Head of caudate nucleus (tissue), 42 donors: ENCODE data around the gene TMPRSS15.
A peak's percentile ranks its signal among the peaks of the same experiment; 100 is the strongest.
"Not testable (repeated sequence)": the region's sequence is repeated elsewhere in the genome, so short reads cannot be mapped to it uniquely, and the experiment has no call there.

ENCODE experiments used
- DNase-seq, 42 donors: peaks; one replicate each; pipeline versions ENCODE4 v3.0.0 to v3.0.0-alpha.2; 2020 to 2021; ENCODE audit warnings: mixed read lengths in 7 of 42
- intact Hi-C: fragments of 100-400 bp; cut with DNase I; formaldehyde crosslinking; loops from one replicate; pipeline ENCODE4 v1.15.0; 2022

The TMPRSS15 gene

DNA sequence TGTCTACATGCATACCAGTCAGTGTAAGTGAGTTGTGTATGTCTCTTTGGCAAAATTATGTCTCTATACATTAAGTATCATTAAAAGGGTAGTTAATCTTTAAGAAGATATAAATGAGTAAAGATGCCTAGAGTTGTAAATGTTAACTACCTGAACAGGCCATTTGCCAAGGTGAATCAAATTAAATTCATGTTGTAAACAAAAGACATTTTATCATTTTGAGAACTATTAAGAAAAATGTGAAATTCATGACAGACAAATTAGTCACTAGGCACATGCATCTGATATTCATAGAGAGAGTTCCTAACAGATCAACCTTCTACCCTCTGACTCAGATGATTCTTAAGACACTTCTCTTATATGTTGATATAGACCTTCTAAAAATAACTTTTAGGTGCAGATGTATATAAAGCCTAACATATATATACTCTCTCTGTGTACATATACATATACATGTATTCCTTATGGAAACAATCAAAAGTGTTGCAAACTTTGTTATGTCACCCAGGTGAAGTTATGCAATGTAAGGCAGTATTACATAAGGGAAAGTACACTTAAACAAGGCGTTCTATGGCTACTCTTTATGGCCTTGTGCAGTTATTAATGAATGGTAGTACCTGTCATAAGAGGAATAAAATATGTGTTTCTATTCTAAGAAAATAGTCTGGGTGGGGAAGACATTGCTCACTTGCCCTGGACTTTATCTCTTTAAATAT is at the start of gene TMPRSS15:
TMPRSS15 (minus strand) TSS at position 51 of the 716 bp plus-strand sequence. CDS start 163 bp downstream, outside the sequence.
- intact Hi-C loops: no loop called here
- DNase-seq: no peak

DNA sequence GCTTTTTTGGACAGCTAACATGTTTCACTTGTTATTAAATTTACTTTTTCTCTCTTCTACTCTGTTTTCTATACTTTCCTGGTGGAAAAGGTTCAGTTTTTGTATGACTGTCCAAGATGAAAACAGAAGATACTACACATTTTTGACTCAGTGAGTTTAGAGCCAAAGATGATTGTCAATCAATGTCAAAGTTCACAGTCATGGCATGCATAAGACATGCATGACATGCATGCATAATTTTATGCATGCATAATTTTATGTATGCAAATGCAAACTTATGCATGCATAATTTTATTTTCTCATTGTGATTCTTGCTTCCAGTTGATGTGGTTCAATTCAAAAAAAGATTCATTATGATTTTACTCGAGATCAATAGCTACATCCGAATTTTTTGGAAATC is 48.1 kb upstream of the TMPRSS15 start:
- no peak for DNase-seq
- intact Hi-C loops: no loop called here

DNA sequence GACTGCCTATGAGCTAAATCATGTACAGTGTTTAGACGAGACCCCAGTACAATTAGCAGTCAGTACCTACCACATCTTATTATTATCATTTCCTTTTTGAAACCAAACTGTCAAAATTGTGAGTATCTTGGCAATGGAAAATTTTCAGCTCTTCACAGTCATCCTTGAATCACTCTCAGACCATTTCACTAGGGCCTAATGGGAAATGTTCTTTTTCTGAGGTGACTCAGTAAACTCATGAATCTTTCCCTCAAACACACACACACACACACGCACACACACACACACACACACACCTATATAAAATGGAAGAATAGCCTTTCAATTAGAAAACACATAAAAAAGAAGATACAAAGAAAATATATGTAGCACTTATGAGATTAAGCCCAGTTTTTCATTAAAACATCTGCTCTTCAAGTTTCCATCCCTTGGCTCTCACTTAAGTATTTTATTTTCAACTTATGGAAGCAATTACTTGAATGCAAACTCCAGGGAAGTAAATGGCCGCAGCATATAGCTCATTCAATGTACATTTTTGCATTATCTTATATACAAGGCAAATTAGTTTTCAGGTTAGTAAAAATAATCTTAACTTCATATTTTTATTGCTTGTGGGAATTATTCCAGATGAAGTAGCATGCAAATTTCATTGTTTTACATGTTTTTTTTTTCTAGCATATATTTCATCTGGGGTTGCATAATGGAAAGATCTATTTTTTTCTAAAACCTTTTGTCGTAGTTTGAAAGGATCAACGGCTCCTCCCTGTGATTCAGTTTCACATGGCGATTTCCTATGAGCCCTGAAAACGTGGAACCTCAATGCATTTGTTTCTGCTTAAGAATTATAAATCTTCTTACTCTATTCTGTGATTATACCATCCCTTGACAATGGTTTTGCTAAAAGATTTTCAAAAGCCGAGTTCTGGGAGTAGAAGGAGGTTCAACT is 46.3 kb upstream of the TMPRSS15 start:
- intact Hi-C loops: no loop called here
- DNase-seq: no peak

DNA sequence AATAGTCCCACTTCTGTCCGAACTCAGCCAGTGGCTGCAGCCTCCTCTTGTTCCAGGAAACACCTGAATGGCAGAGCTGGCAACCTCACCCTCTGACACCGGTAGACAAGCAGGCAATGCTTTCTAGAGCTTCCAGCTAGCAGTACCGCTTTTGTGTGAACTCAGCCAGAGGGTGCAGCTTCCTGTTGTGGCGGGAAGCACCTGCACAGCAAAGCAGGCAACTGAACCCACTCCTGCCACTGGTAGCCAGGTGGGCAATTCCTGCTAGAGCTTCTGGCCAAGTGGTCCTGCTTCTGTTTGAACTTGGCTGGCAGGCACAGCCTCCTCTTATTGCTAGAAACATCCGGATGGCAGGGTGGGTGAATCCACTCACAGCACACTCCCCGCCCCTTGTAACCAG is 40.1 kb upstream of the TMPRSS15 start:
- intact Hi-C loops: no loop called here
- no peak for DNase-seq

DNA sequence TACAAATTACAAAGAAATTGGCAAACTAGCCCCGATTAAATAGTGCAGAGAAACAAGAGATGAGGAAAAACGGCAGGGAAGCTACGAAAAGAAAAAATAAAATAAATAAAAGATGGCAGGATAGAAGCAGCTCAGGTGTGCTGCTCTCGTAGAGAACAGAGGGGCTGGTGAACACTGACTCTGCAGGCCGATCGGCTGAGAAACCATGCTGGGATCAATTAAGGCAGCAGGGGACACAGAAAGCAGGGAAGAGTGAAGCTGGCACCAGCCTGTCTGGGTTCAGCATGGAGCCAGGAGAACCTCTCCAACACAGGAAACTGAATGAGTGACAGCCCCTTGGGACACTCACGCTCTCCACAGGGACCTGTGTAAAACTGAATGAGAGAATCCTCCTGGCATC is 39.5 kb upstream of the TMPRSS15 start:
- intact Hi-C loops: no loop called here
- DNase-seq: no peak

DNA sequence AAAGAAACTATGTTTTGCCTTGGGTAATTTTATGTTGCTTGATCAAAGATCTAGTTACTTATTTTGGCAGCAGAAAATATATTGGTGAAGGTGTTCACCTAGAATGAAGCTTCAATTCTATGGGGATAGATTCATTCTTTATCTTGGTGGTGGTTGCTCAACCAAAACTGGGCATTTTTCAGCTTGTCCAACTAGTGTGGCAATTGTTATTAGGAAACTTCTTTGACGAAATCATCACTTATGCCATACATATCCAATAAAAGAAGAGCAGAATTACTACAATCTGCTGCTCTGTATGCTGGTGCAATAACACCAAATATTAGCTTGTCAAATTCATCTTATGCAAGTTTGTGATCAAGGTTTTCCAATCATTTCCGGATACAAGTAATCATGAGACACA is 26.8 kb upstream of the TMPRSS15 start:
- intact Hi-C loops: no loop called here
- no peak for DNase-seq

DNA sequence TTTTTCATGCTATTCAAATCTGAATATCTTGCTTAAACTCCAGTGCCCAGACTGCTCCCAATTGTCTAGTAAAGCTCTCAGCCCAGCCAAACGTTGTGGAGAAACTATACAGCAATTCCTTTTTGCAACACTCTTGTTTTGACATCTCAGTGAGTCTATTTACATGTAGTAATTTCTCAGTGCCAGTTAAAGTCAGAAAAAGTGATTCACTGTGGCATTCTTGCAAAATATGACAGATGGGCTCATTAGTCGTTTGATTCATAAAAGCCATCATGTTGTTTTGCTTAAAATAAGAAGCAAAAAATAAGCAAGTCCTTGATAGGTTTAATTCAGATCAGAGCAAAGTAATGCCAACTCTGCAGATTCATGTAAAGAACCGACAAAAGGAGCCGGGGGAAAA is 20.7 kb upstream of the TMPRSS15 start:
- intact Hi-C loops: no loop called here
- DNase-seq: no peak

DNA sequence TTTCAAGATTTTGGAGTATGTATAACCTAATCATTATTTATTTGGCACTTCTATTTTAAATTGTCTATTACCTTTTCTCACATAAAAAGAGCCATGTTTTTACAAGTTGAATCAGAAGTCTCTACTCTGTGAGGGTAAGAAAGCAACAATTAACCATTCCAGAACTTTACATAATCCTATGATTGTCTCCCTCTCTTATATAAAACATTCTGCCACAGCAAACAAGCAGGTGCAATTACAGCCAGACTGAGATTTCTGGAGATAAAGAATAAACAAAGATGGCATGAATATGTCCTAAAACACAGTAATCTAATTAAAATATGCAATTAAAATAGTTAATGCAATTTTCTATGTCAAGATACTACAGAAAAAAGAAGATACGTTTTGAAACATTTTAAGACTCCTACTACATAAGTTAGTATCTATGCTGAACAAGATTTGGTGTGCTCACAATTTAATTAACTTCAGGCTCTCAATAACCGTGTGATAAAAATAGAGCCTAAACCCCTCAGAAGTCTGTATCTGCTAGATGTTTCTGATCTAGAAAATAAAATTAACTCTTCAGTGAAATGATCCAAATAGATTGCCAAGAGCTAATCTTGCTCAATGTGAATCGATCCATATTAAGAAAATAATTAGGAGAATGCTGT is 13.7 kb upstream of the TMPRSS15 start:
- intact Hi-C loops: no loop called here

DNA sequence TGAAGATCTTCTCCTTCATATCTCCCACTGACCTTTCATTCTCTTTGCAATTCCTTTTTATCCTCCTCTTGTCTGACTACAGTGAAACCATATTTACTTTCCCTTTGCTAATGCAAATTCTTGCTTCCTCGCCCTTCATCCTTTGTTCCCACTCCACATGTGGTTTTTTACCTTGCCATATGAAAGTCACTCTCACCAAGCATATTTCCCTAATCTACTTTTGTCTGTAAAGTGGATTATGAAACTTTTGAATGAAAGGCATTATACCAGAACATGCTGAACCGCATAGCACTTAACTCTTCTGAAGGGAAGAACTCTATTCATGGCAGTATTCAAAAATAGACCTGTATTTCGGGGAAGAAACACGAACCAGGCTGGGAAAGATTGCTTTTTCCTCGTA is 8.0 kb upstream of the TMPRSS15 start:
- DNase-seq: no peak

More for the DNA sequence above, 13.7 kb upstream of the TMPRSS15 start:
- DNase-seq: no peak

DNA sequence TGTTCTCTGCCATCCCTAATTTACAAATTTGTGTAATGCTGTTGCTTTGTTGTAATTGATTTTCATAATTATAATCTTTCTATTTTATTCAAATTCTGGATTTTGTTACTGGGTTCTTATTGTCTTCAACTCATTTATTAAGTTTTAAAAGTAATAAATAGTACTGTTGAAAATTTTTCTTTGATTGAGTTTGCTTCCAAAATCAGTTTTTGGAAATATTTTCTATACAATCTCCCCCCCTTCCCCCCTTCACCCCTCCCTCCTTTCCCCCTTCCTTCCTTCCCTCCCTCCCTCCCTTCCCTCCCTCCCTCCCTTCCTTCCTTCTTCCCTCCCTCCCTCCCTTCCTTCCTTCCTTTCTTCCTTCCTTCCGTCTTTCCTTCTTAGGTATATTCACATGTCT is 6.0 kb upstream of the TMPRSS15 start:
- intact Hi-C loops: no loop called here
- DNase-seq: no peak

More for the DNA sequence above, 8.0 kb upstream of the TMPRSS15 start:
- intact Hi-C loops: no loop called here

DNA sequence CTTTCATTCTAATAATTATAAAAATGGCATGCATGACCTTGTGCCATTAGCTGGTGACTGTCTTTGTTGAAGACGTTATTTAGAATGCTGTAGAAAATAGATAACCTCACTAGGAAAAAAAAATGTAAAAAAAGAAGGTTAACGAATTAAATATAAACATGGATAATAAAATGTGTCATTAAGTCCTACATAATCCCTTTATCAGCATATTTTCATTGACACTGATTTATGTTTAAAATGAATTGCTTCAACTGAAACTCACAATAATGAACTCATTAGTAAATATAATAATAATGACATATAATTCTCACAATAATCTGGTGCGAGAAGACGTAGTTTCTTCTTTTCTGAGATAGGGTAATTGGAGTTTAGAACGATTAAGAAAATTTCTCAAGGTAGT is 4.7 kb downstream of the TMPRSS15 start:
- intact Hi-C loops: no loop called here

DNA sequence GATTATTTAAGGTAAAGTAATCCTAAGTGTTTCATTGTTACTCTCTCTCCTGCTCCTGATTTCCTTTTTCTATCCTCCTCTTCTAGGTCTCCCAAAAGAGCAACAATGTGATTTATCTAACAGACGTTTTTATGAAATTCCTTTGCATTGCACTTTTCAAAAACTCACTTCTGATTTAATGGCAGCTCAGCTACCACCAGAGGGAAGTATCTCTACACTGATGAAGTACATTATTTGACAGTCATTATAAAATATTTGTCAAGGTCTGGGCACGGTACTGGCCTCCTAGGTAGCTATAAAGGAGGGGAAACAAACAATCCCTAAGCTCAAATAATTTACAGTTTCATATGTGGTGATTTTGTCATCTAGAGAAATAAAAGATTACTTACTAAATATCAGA is 15.6 kb downstream of the TMPRSS15 start:
- DNase-seq: no peak
- intact Hi-C loops: no loop called here

More for the DNA sequence above, 4.7 kb downstream of the TMPRSS15 start:
- DNase-seq: no peak

DNA sequence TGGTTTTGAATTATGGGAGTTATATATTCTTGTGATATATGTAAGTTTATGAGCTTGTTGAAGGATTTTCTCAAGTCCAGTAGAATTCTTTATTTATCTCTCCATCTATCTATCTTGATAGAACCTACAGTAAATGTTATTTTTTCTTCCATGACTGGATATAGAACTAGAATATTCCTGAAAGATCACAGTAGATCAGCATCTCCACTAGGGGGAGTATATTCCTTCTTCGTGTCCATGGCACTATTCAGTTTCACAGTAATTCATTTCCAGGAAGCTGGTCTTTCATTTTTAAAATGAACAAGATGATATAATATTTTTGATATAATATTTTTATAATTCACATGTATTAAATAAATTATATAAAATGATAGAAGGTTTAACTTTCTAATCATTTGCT is 18.8 kb downstream of the TMPRSS15 start:
- intact Hi-C loops: no loop called here
- peak in 1 of 42 donors; percentile 6 for DNase-seq

DNA sequence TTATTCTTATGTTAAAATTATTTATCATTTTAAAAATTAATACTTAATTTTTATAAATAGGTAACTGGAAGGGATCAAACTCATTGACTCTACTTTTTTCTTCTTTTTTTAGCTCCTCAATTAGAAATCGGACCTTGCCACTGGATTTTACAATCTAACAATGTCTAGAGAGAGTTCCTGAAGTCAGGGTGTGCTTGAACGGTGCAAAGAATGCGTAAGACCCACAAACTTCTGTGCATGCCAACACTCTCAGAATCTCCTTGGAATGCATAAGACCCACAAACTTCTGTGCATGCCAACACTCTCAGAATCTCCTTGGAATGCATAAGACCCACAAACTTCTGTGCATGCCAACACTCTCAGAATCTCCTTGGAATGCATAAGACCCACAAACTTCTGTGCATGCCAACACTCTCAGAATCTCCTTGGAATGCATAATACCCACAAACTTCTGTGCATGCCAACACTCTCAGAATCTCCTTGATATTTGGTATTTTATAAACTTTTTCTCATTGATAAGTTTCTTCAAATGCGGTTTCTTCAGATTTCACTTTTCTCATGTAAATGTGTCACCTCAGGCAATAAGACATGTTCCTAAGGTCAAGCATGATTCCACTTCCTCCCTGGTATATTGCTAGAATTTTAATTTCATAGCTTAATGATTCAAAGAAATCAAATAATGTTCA is 20.5 kb downstream of the TMPRSS15 start:
- intact Hi-C loops, DNase-seq: not testable (repeated sequence)

DNA sequence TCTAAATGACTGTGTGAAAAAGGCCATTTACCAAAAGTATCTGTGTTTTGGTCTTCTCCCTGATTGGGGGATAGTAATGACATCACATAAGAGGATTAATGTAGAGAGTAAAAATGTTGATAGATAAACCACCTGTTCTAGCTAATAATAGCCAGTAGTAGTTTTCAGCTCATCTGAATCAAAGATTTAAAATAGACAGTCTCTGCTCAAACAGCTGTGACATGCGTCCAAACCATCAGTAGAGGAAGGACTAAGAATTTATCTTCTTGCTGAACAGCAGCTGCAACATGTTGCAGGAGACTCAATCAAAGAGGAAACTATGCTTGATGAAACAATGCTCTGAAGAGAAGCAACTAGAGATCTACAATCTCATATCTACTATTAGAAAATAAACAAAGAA is 21.4 kb downstream of the TMPRSS15 start:
- intact Hi-C loops: no loop called here
- no peak for DNase-seq

DNA sequence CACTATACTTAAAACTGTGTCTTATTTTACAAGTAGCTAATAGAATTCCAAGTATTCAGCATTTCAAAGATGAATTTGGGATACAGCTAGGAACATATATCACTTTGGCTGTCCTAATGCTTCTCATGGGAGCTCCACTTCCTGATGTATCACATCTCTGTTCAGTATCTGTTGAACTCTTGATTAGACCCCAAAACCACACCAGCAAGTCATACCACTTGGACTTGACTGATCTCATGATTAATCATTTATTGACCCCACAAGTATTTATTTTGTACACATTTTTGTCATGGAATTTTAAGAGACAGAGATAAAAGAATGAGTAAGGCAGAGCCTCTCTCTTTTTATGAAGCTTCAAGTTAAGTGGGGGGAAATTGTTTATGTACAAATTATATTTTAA is 30.0 kb downstream of the TMPRSS15 start:
- DNase-seq: no peak
- intact Hi-C loops: no loop called here

DNA sequence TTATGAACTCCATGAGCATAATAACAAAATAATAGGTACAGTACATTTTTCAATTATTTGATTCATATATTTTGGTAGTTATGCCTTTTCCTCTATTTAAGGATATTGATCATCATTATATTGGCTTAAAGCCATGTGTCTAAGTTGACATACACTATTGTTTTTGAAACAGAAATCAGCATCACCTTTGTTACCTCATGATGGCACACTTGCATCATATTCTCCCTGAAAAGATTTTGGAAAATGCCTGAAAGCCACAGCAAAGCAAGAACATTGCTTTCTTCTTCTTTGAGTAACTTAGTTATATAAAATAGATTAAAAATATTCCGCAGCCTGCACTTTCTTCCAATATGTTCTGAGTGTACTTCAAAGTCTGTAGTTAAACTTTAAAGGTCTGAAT is 33.3 kb downstream of the TMPRSS15 start:
- intact Hi-C loops: no loop called here
- DNase-seq: no peak

DNA sequence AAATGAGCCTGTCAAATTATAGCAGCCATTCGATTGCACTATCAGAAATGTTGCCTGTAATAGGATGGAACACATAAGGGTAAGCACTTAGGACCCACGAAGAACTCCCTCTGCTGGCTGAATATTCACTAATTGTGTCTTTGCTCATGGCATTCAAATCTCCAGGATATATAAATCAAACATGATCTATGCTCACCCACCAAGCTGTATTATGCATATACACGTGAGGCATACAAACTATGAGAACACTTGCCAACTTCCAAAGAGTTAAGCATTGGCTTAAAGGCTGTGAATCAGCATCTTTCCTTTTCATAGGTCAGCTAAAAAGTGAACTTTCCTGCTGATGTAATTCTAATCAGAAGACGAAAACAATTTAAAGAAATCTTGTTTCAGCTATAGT is 34.5 kb downstream of the TMPRSS15 start:
- intact Hi-C loops: no loop called here
- DNase-seq: peak in 17 of 42 donors; percentile 10 to 55 (median 23)

DNA sequence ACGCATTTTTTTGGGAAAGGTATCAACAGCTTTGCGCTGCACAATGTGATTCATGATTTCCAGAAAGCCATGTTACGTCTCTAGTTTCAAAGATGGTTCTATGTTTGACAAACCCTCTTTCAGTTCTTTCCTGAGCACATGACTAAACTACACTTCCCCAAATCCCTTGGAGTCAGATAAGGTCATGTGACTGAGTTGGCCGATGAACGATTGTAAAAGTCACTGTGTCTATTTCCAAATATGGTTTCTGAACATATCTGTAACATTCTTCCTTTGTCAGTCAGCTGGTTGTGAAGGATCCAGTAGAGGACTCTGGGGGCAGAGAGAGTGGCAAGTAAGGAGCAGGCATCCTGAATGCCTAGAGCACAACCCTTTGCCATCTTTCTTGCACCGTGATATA is 35.4 kb downstream of the TMPRSS15 start:
- DNase-seq: no peak
- intact Hi-C loops: no loop called here
